ENCODE results near the gene PPP1R15B.

PPP1R15B gene

DNA sequence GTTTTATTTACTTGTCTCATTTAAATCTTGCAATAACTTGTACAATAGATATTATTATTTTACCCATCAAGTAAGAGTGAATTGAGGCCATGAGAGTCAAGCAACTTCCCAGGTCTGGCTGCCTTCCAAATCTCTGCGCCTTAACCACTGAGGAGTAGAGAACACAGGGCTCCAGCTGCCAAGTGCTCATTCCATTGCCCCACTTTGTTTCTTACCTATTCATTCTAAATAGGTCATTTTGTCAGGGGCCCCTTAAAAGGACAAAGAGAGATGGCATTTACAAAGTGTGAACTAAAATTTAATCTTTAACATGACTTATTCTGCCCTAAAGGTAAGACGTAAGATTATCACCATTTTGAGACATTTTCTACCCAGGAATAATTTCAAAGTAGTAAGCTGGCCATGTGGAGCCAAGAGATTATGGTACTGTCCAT is 3.5 kb downstream of the PPP1R15B start:
- TF ChIP-seq, protein P1, sequence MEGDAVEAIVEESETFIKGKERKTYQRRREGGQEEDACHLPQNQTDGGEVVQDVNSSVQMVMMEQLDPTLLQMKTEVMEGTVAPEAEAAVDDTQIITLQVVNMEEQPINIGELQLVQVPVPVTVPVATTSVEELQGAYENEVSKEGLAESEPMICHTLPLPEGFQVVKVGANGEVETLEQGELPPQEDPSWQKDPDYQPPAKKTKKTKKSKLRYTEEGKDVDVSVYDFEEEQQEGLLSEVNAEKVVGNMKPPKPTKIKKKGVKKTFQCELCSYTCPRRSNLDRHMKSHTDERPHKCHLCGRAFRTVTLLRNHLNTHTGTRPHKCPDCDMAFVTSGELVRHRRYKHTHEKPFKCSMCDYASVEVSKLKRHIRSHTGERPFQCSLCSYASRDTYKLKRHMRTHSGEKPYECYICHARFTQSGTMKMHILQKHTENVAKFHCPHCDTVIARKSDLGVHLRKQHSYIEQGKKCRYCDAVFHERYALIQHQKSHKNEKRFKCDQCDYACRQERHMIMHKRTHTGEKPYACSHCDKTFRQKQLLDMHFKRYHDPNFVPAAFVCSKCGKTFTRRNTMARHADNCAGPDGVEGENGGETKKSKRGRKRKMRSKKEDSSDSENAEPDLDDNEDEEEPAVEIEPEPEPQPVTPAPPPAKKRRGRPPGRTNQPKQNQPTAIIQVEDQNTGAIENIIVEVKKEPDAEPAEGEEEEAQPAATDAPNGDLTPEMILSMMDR (IDR thresholded peaks at IDR 0.05; ENCODE audit: borderline replicate concordance, insufficient read depth, low read depth, low read length), result no peak
- H3K4me3 ChIP-seq (ENCODE audit: low read depth, low read length), result peak overlapping the region; percentile 77

DNA sequence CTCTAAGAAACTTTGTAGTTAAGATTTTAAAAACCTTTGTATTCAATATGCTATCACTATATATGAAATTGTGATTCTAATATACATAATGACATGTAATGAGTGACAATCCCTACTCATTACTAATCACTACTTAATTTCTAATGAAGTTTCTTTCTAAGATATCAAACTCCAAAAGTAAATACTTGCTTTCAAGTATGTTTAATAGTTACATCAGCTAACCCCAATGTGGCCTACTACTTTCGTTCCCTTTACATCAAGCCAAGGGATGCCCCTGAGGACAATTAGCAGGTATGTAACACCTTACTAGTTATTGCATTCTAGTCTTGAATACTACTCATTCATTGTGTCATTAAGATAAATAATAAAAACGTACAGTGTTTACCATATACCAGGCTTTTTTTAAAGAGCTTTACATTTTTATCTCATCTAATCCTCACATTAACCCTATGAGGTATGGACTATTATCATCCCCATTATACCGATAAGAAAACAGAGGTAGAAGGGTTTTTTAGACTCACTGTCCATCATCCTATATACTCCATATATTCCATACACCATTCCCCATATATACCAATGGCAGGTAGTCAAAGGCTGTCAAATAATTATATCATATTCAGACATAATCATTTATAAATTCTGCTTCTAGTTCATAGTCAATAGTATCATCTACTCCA is 4.2 kb downstream of the PPP1R15B start:
- H3K4me3 ChIP-seq (ENCODE audit: low read depth, low read length), result peak overlapping the region; percentile 77
- TF ChIP-seq, protein P1 (IDR thresholded peaks at IDR 0.05; ENCODE audit: borderline replicate concordance, insufficient read depth, low read depth, low read length), result no peak

DNA sequence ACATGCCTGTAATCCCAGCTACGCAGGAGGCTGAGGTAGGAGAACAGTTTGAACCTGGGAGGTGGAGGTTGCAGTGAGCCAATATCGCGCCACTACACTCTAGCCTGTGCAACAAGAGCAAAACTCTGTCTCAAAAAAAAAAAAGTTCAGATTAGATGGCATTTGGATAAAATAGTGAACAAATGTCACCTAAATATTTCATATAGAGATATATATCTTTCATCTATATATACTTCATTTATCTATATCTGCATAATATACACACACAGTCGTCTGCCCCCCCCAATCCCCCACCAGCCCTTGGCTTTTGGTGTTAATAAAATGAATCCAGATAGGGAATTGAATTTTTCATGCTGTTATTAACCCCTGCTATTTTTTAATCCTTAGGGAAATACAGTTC is 5.0 kb downstream of the PPP1R15B start:
- TF ChIP-seq, protein P1 (IDR thresholded peaks at IDR 0.05; ENCODE audit: borderline replicate concordance, insufficient read depth, low read depth, low read length), result no peak
- H3K4me3 ChIP-seq (ENCODE audit: low read depth, low read length), result no peak overlapping the region

DNA sequence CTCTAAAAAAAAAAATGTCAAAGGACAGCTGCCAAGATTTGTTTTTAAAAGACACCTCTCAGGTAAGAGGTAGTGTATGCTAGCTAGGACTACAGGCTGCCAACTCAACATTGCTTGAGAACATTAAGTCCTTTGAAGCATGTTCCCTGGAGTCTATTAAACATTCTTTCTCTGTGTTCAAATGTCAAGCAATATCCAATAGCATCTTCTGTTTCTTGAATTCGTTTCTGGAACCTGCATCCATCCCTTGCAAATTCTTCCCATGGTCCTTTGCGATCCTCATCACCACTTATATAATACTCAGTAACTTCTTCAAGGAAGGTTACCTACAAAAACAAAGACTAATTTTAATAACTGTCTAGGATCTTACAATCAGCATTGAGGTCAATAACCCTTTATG is 5.6 kb downstream of the PPP1R15B start:
- TF ChIP-seq, protein P1 (IDR thresholded peaks at IDR 0.05; ENCODE audit: borderline replicate concordance, insufficient read depth, low read depth, low read length), result no peak
- no peak overlapping the region for H3K4me3 ChIP-seq (ENCODE audit: low read depth, low read length)

DNA sequence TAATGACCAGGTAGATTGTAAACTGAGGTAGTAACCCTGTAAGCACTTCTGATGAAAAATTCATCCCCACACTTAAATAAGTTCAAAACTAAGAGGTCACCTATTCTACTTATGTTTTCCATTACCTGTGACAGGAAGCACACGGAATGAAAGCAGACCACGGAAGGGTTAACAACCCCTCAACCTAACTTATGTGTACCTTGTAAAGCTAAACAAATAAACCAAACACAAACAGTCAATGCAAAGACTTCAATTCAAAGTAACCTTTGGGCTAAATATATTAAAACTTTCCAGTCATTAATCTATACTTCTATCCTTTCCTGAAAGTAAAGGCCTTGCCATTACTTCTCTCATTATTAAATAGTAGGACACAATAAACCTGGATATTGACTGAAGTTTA is 7.0 kb downstream of the PPP1R15B start:
- TF ChIP-seq, protein P1 (IDR thresholded peaks at IDR 0.05; ENCODE audit: borderline replicate concordance, insufficient read depth, low read depth, low read length), result no peak
- no peak overlapping the region for H3K4me3 ChIP-seq (ENCODE audit: low read depth, low read length)

DNA sequence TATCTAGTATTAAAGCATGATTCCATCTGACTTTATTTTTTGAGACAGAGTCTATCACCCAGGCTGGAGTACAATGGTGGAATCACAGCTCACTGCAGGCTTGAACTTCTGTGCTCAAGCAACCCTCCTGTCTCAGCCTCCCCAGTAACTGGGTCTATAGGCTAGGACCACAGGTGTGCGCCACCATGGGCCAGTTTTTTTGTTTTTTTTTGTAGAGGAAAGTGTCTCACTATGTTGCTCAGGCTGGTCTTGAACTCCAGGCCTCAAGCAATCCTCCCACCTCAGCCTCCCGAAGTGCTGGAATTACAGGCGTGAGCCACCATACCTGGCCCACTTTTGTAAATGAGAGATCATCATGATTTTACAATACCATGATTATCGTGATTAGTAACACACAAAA is 9.2 kb downstream of the PPP1R15B start:
- TF ChIP-seq, protein P1 (IDR thresholded peaks at IDR 0.05; ENCODE audit: borderline replicate concordance, insufficient read depth, low read depth, low read length), result no peak
- no peak overlapping the region for H3K4me3 ChIP-seq (ENCODE audit: low read depth, low read length)

DNA sequence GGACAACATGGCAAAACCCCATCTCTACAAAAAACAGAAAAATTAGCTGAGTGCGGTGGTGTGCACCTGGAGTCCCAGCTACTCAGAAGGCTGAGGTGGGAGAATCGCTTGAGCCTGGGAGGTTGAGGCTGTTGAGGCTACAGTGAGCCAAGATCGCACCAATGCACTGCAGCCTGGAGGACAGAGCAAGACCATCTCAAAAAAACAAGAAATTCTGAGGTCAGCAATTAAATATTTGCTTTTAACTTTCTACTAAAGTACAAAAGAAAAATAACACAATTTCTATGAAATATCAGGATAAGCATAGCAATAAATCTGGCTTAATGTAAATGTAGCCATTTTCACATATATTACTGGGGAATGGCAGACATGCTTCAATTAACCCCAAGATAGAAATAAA is 9.9 kb downstream of the PPP1R15B start:
- TF ChIP-seq, protein P1 (IDR thresholded peaks at IDR 0.05; ENCODE audit: borderline replicate concordance, insufficient read depth, low read depth, low read length), result no peak

More for the DNA sequence above, 9.9 kb downstream of the PPP1R15B start:
- no peak overlapping the region for H3K4me3 ChIP-seq (ENCODE audit: low read depth, low read length)

Measured in GM12875 (cell line).